GM21360 (cell line): ENCODE data around the gene RIMBP2.

ENCODE experiments used
- ATAC-seq: cut with Tn5 transposase; IDR thresholded peaks from one replicate; pipeline ENCODE4 v1.9.1; 2021; ENCODE audit warnings: mild to moderate bottlenecking, moderate library complexity; ENCODE audit not compliant: unreplicated experiment

Gene RIMBP2

GRCh38 chr12:130491421-130492357 lies 224.4 kb downstream of the RIMBP2 start:
- no peak for ATAC-seq

- ATAC-seq = no peak
These were observed 225.4 kb downstream of the RIMBP2 start for GRCh38 chr12:130490674-130491073.

GRCh38 chr12:130489293-130489692 lies 226.8 kb downstream of the RIMBP2 start:
- no peak for ATAC-seq

- ATAC-seq = no peak
These were observed 227.8 kb downstream of the RIMBP2 start for GRCh38 chr12:130488358-130488710.

- ATAC-seq = no peak
These were observed 228.3 kb downstream of the RIMBP2 start for GRCh38 chr12:130487636-130488357.

- ATAC-seq = no peak
These were observed 229.1 kb downstream of the RIMBP2 start for GRCh38 chr12:130486891-130487416.

- no peak for ATAC-seq
These were observed 230.0 kb downstream of the RIMBP2 start for GRCh38 chr12:130486146-130486435.

- no peak for ATAC-seq
These were observed 230.6 kb downstream of the RIMBP2 start for GRCh38 chr12:130485291-130486145.

GRCh38 chr12:130484221-130484620 lies 231.9 kb downstream of the RIMBP2 start:
- no peak for ATAC-seq

- ATAC-seq = no peak
These were observed 232.4 kb downstream of the RIMBP2 start for GRCh38 chr12:130483616-130484180.

GRCh38 chr12:130482448-130482847 lies 233.7 kb downstream of the RIMBP2 start:
- no peak for ATAC-seq

GRCh38 chr12:130481392-130481879 lies 234.7 kb downstream of the RIMBP2 start:
- no peak for ATAC-seq

- no peak for ATAC-seq
These were observed 235.2 kb downstream of the RIMBP2 start for GRCh38 chr12:130480887-130481286.

GRCh38 chr12:130480231-130480630 lies 235.9 kb downstream of the RIMBP2 start:
- no peak for ATAC-seq

- ATAC-seq = no peak
These were observed 236.5 kb downstream of the RIMBP2 start for GRCh38 chr12:130479401-130480125.

GRCh38 chr12:130478786-130479185 lies 237.3 kb downstream of the RIMBP2 start:
- ATAC-seq = no peak

- ATAC-seq = no peak
These were observed 238.4 kb downstream of the RIMBP2 start for GRCh38 chr12:130477701-130478100.

GRCh38 chr12:130477266-130477665 lies 238.8 kb downstream of the RIMBP2 start:
- no peak for ATAC-seq

- no peak for ATAC-seq
These were observed 239.5 kb downstream of the RIMBP2 start for GRCh38 chr12:130476451-130477135.
